Measurements from ENCODE around the gene ATP2B3. TPM values are rescaled to one million over a fixed set of nuclear protein-coding genes. Genes with fewer than 3 reads are reported as not detected.

ATP2B3 gene
- total RNA-seq, 4 donors from 2014 or later: not detected

GRCh38 chrX:153590961-153591956, 73.8 kb downstream of the ATP2B3 start:
- TF ChIP-seq CTCF (IDR thresholded peaks at IDR 0.05; ENCODE audit: low read depth): no peak

- no peak for TF ChIP-seq CTCF (IDR thresholded peaks at IDR 0.05; ENCODE audit: low read depth)
These were observed 74.8 kb downstream of the ATP2B3 start for GRCh38 chrX:153592091-153592833.

GRCh38 chrX:153592966-153593688, 75.7 kb downstream of the ATP2B3 start:
- TF ChIP-seq CTCF (IDR thresholded peaks at IDR 0.05; ENCODE audit: low read depth): no peak

- TF ChIP-seq CTCF (IDR thresholded peaks at IDR 0.05; ENCODE audit: low read depth): no peak
These were observed 76.5 kb downstream of the ATP2B3 start for GRCh38 chrX:153593811-153594500.

- no peak for TF ChIP-seq CTCF (IDR thresholded peaks at IDR 0.05; ENCODE audit: low read depth)
These were observed 77.9 kb downstream of the ATP2B3 start for GRCh38 chrX:153595387-153595786.

- no peak for TF ChIP-seq CTCF (IDR thresholded peaks at IDR 0.05; ENCODE audit: low read depth)
These were observed 78.7 kb downstream of the ATP2B3 start for GRCh38 chrX:153595859-153596857.
